Measurements from ENCODE around the gene PEX26.

DNA sequence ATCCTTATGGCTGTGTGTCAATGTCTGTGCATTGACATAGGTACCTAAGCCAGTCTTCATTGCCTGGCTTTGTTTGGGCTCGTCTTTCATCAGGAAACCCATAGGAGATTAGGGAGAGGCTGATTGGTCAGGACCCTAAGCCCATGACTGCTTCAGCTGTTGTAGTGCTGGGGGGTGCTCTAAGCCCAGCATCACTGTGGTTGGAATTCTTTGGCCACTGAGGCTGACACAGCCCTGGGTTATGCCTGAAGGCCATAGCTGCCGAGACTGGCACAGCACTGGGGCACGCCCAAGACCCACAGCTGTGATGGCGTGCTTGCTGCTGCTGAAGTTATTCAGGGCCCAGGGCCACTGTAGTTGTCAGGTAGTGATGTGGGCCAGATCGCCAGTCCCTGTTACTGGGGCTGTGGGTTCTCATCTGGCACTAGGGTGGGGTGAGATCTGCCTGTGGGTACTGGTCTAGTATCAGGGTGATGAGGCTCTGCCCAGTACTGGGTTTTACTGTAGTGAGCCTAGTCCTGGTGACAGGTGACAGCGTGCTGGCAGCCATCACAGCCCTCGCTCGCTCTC is 77.1 kb downstream of the PEX26 start:
- TF ChIP-seq CTCF (IDR thresholded peaks at IDR 0.05), result no peak
- no peak for TF ChIP-seq EZH2 (IDR thresholded peaks at IDR 0.05; ENCODE audit: borderline replicate concordance, insufficient read depth, low read depth, low read length, poor library complexity, severe bottlenecking)

All from B cell (primary cell).